Liver (tissue), 9 donors: ENCODE data around the gene KTN1. TPM values are rescaled to one million over a fixed set of nuclear protein-coding genes. Genes with fewer than 3 reads are reported as not detected.

Experiments
- DNase-seq: peaks from one replicate; pipeline ENCODE4 v3.0.0-alpha.2; 2017; ENCODE audit warnings: low spot score
- H3K27ac ChIP-seq, 2 donors: one replicate each; pipeline ENCODE4 v1.7.0; 2013; ENCODE audit warnings: inconsistent platforms in 2 of 2, low read length in 2 of 2, control low read depth in 1 of 2, low read depth in 1 of 2, mild to moderate bottlenecking in 1 of 2
- H3K27me3 ChIP-seq, 4 donors: one replicate each; pipeline versions ENCODE4 v1.6.1 to v1.7.0; 2013; ENCODE audit warnings: low read length in 3 of 4, inconsistent platforms in 1 of 4, mild to moderate bottlenecking in 1 of 4, moderate library complexity in 1 of 4; ENCODE audit not compliant: control insufficient read depth in 4 of 4, insufficient read depth in 4 of 4
- H3K36me3 ChIP-seq, 4 donors: one replicate each; pipeline versions ENCODE4 v1.6.1 to v1.7.0; 2013; ENCODE audit warnings: low read length in 3 of 4, mild to moderate bottlenecking in 3 of 4, low read depth in 1 of 4, moderate library complexity in 1 of 4; ENCODE audit not compliant: control insufficient read depth in 4 of 4, insufficient read depth in 3 of 4
- H3K4me1 ChIP-seq, 4 donors: one replicate each; pipeline versions ENCODE4 v1.6.1 to v1.7.0; 2013; ENCODE audit warnings: low read length in 3 of 4, mild to moderate bottlenecking in 3 of 4, moderate library complexity in 1 of 4; ENCODE audit not compliant: control insufficient read depth in 4 of 4, insufficient read depth in 4 of 4
- H3K4me3 ChIP-seq, 3 donors: one replicate each; pipeline versions ENCODE4 v1.6.1 to v1.7.0; 2013; ENCODE audit warnings: low read length in 3 of 3, control low read depth in 1 of 3, low read depth in 1 of 3, mild to moderate bottlenecking in 1 of 3
- H3K9ac ChIP-seq, 2 donors: one replicate each; pipeline ENCODE4 v1.7.0; 2013; ENCODE audit warnings: low read length in 2 of 2, mild to moderate bottlenecking in 2 of 2, moderate library complexity in 2 of 2, control low read depth in 1 of 2, low read depth in 1 of 2
- H3K9me3 ChIP-seq, 4 donors: one replicate each; pipeline versions ENCODE4 v1.6.1 to v1.7.0; 2013; ENCODE audit warnings: low read length in 3 of 4; ENCODE audit not compliant: control insufficient read depth in 4 of 4
- CTCF ChIP-seq: fragments of 150-350 bp; IDR thresholded peaks from 2 replicates; pipeline ENCODE4 v1.5.1; 2017; ENCODE audit warnings: improper control_type of control experiment, low read depth, low read length; ENCODE audit not compliant: missing input control
- EGR1 ChIP-seq, 2 donors: IDR thresholded peaks; 2 replicates each; pipeline ENCODE4 v1.6.1; 2016 to 2018; ENCODE audit warnings: antibody characterized with exemption in 2 of 2, low read depth in 2 of 2
- FOXA2 ChIP-seq: IDR thresholded peaks from 2 replicates; pipeline ENCODE4 v1.6.1; 2016; ENCODE audit warnings: antibody characterized with exemption
- GABPA ChIP-seq, 2 donors: IDR thresholded peaks in 1 of 2; conservative IDR thresholded peaks in 1 of 2; 2 replicates each; pipeline ENCODE4 v1.6.1; 2016; ENCODE audit warnings: antibody characterized with exemption in 2 of 2, mild to moderate bottlenecking in 1 of 2, moderate library complexity in 1 of 2
- HNF4G ChIP-seq: IDR thresholded peaks from 2 replicates; pipeline ENCODE4 v1.6.1; 2016; ENCODE audit warnings: antibody characterized with exemption
- JUND ChIP-seq, 2 donors: IDR thresholded peaks; 2 replicates each; pipeline ENCODE4 v1.6.1; 2016; ENCODE audit warnings: antibody characterized with exemption in 2 of 2
- MAX ChIP-seq: IDR thresholded peaks from 2 replicates; pipeline ENCODE4 v1.6.1; 2016; ENCODE audit warnings: antibody characterized with exemption
- NR2F2 ChIP-seq: IDR thresholded peaks from 2 replicates; pipeline ENCODE4 v1.6.1; 2016; ENCODE audit warnings: antibody characterized with exemption
- RAD21 ChIP-seq, 2 donors: IDR thresholded peaks; 2 replicates each; pipeline ENCODE4 v1.6.1; 2016; ENCODE audit warnings: antibody characterized with exemption in 2 of 2, mild to moderate bottlenecking in 2 of 2
- REST ChIP-seq: IDR thresholded peaks from 2 replicates; pipeline ENCODE4 v1.6.1; 2016; ENCODE audit warnings: antibody characterized with exemption, mild to moderate bottlenecking
- RXRA ChIP-seq, 2 donors: IDR thresholded peaks; 2 replicates each; pipeline ENCODE4 v1.6.1; 2017 to 2018; ENCODE audit warnings: antibody characterized with exemption in 2 of 2, mild to moderate bottlenecking in 1 of 2
- SP1 ChIP-seq: IDR thresholded peaks from 2 replicates; pipeline ENCODE4 v1.6.1; 2018; ENCODE audit warnings: antibody characterized with exemption, mild to moderate bottlenecking
- TAF1 ChIP-seq: conservative IDR thresholded peaks from 2 replicates; pipeline ENCODE4 v1.6.1; 2016; ENCODE audit warnings: antibody characterized with exemption, mild to moderate bottlenecking
- YY1 ChIP-seq: IDR thresholded peaks from 2 replicates; pipeline ENCODE4 v1.6.1; 2016; ENCODE audit warnings: antibody characterized with exemption, mild to moderate bottlenecking
- ZBTB33 ChIP-seq: IDR thresholded peaks from 2 replicates; pipeline ENCODE4 v1.6.1; 2016; ENCODE audit warnings: antibody characterized with exemption
- WGBS: extraction: QIAGEN DNeasy Blood & Tissue Kit; methylation state at CpG from one replicate; pipeline ENCODE4 v1.1.7; 2013; 5-methylcytosine and 5-hydroxymethylcytosine counted together
- polyA plus RNA-seq, 2 donors: library from polyadenylated mRNA; stranded (reverse) in 1 of 2; unstranded in 1 of 2; fragments of 200-250 nt in 1 of 2; fragments of >200 nt in 1 of 2; fragmentation: Nextera tagmentation in 1 of 2; extraction: Ambion mirVana in 1 of 2; gene quantifications; one replicate each; pipeline versions ENCODE4 v1.2.1 to v1.2.3, GENCODE V29; 2013 to 2015
- total RNA-seq, 2 donors: library from RNA; depleted of rRNA; stranded (reverse); fragments of >200 nt; gene quantifications; one replicate each; pipeline ENCODE4 v1.2.3, GENCODE V29; 2014
- donor health status: healthy.
- donor health status: healthy.
- donor health status: healthy.
- donor health status: healthy.
- donor health status: healthy.

KTN1 gene
- total and polyA plus RNA-seq, 4 donors, result 34.9 to 141 (median 59.6) TPM

GRCh38 chr14:55578511-55578910 lies 1.5 kb upstream of the KTN1 start:
- Histone ChIP-seq H3K4me3 (no peak overlapping the region), H3K27me3 (no peaks in the 10 kb centered on the region), H3K27ac (no peak overlapping the region), H3K4me1 (peaks cover under 1 to 26% (median 15%) of the 10 kb centered on the region in 4 donors), H3K36me3 (no peaks in the 10 kb centered on the region), H3K9ac (no peak overlapping the region), H3K9me3 (no peaks in the 10 kb centered on the region)
- TF ChIP-seq HNF4G (no peak), NR2F2 (no peak), CTCF (no peak), GABPA (IDR thresholded peaks at IDR 0.05 in 1 of 2, conservative IDR thresholded peaks at IDR 0.05 in 1 of 2) (no peak), TAF1 (no peak), FOXA2 (no peak), JUND (IDR thresholded peaks at IDR 0.05) (no peak), ZBTB33 (no peak), RAD21 (IDR thresholded peaks at IDR 0.05) (no peak), REST (no peak), YY1 (no peak), EGR1 (IDR thresholded peaks at IDR 0.05; ENCODE audit: low read depth in 2 of 2) (no peak), RXRA (IDR thresholded peaks at IDR 0.05) (no peak), MAX (no peak)
- 87% methylated on average over 8 of the region's 8 CpGs for WGBS
- no peak for DNase-seq

- WGBS, result under 1% methylated on average over 84 of the region's 84 CpGs
- peaks cover 4 to 39% (median 30%) of the 10 kb centered on the region in 4 donors for H3K4me1 ChIP-seq
- H3K27ac ChIP-seq, result peak overlapping the region; percentile 63 to 87
- TF ChIP-seq NR2F2 (peak; percentile 35), RAD21 (IDR thresholded peaks at IDR 0.05) (peak in 1 of 2 donors; percentile 5), SP1 (no peak)
- peak overlapping the region; percentile 64 to 99 (median 67) for H3K4me3 ChIP-seq
- H3K36me3 ChIP-seq, result no peaks in the 10 kb centered on the region
- H3K27me3 ChIP-seq, result no peaks in the 10 kb centered on the region
- peak; percentile 59 for DNase-seq
- no peaks in the 10 kb centered on the region for H3K9me3 ChIP-seq
- H3K9ac ChIP-seq, result peak overlapping the region in 1 of 2 donors; percentile 8
Measured at GRCh38 chr14:55580470-55581341, 699 bp downstream of the KTN1 start.
